ENCODE results near the gene TTC21B. TPM values are rescaled to one million over a fixed set of nuclear protein-coding genes. Genes with fewer than 3 reads are reported as not detected.

The TTC21B gene
- total and polyA plus RNA-seq, 9 of the 15 experiments (the other 6 are each of a cell fraction or from before 2014, with no cell fraction given) = 5.2 to 34.9 (median 18.5) TPM

- POLR2A ChIA-PET = no interaction called here
Observed at GRCh38 chr2:165904432-165904831, 49.1 kb downstream of the TTC21B start.

More at GRCh38 chr2:165904432-165904831, 49.1 kb downstream of the TTC21B start:
- 100% methylated on average over 2 of the region's 2 CpGs for WGBS (ENCODE audit: insufficient coverage, low coverage, missing lambda C conversion rate)
- CTCF ChIA-PET (ENCODE audit: low intra/inter-chr PET ratio) = no interaction called here
- intact Hi-C loops (cut with micrococcal nuclease) = no loop called here
- FAIRE-seq = no peak
- no TSS peak for BruUV-seq (replicated peaks)
- H3K4me1 ChIP-seq (replicated peaks in 1 of 2; ENCODE audit: control insufficient read depth in 2 of 2, insufficient read depth in 2 of 2, low read length in 2 of 2) = no peaks in the 10 kb centered on the region
- H3K79me2 ChIP-seq (ENCODE audit: control insufficient read depth, insufficient read depth, low read length) = no peaks in the 10 kb centered on the region
- H3K27me3 ChIP-seq (ENCODE audit: control insufficient read depth in 2 of 2, insufficient read depth in 2 of 2, low read length in 2 of 2) = no peaks in the 10 kb centered on the region
- no peak overlapping the region for H2AFZ ChIP-seq (ENCODE audit: low read depth, low read length)
- H3K27ac ChIP-seq (ENCODE audit: extremely low read depth, low read depth, low read length) = no peak overlapping the region
- H3K36me3 ChIP-seq (ENCODE audit: control insufficient read depth, insufficient read depth, low read length) = peaks cover 38% of the 10 kb centered on the region
- H3K4me2 ChIP-seq (ENCODE audit: insufficient read depth, low read length) = no peak overlapping the region
- H4K20me1 ChIP-seq (replicated peaks; ENCODE audit: control insufficient read depth, insufficient read depth, low read length) = no peaks in the 10 kb centered on the region
- in situ Hi-C loops (cut with MboI) = no loop called here
- H3K4me3 ChIP-seq = no peak overlapping the region
- DNase-seq (ENCODE audit: extremely low read depth in 1 of 4, low spot score in 3 of 4) = no peak
- H3K9me1 ChIP-seq (ENCODE audit: control insufficient read depth, insufficient read depth, low read length) = no peaks in the 10 kb centered on the region
- H3K9me3 ChIP-seq (replicated peaks; ENCODE audit: control insufficient read depth, insufficient read depth, low read depth, low read length) = no peaks in the 10 kb centered on the region
- H3K9ac ChIP-seq (ENCODE audit: insufficient read depth in 1 of 2, low read depth in 2 of 2, low read length in 2 of 2) = no peak overlapping the region
- no peak for ATAC-seq
- TF ChIP-seq ZBED1 (IDR thresholded peaks at IDR 0.05) = no peak
- no peak for TF ChIP-seq GATA2 (CRISPR knock-in tag; IDR thresholded peaks at IDR 0.05)
- TF ChIP-seq HMG20A (CRISPR knock-in tag; conservative IDR thresholded peaks at IDR 0.05) = no peak
- TF ChIP-seq GMEB1 (CRISPR knock-in tag; IDR thresholded peaks at IDR 0.05) = no peak
- TF ChIP-seq STAT5A (IDR thresholded peaks at IDR 0.05; ENCODE audit: borderline replicate concordance, low read length) = no peak
- TF ChIP-seq VEZF1 (CRISPR knock-in tag; IDR thresholded peaks at IDR 0.05) = no peak

Data from K562 (cell line).